Daoy (cell line): Measurements from ENCODE around the gene FGGY. TPM values are rescaled to one million over a fixed set of nuclear protein-coding genes. Genes with fewer than 3 reads are reported as not detected.
A peak's percentile ranks its signal among the peaks of the same experiment; 100 is the strongest.
"Not testable (repeated sequence)": the region's sequence is repeated elsewhere in the genome, so short reads cannot be mapped to it uniquely, and the experiment has no call there.

Source experiments
- DNase-seq: peaks from one replicate; pipeline ENCODE4 v3.0.0-alpha.2; 2015; ENCODE audit warnings: low read depth
- total RNA-seq: library from RNA; depleted of rRNA; stranded (reverse); fragments of >200 nt; shearing (Covaris generic); gene quantifications from 2 replicates; pipeline ENCODE4 v1.2.3, GENCODE V29; 2014

Gene FGGY
- total RNA-seq, 1 experiment from 2014 or later: 15.7 TPM

- no peak for DNase-seq
These were observed 212.5 kb downstream of the FGGY start for GRCh38 chr1:59509341-59509875.

DNA sequence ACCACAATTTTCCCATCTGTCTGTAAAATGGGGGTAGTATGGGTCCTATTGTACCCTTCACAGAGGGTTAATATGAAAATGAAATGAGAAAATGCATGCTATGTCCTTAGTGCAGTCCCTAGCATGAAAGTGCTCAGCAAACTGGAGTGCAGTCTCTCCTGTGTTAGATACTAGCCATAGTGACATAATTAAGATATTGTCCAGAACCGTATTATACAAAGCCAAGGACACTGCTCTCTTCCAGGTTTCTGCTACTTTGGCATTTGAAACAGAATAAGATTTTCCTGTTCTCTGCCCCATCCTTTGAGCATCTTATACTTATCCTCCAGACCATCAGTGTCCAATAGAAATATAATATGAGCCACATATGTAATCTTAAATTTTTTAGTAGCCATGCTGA lies 213.4 kb downstream of the FGGY start:
- DNase-seq: no peak

GRCh38 chr1:59511476-59512465 lies 214.9 kb downstream of the FGGY start:
- DNase-seq: no peak

DNA sequence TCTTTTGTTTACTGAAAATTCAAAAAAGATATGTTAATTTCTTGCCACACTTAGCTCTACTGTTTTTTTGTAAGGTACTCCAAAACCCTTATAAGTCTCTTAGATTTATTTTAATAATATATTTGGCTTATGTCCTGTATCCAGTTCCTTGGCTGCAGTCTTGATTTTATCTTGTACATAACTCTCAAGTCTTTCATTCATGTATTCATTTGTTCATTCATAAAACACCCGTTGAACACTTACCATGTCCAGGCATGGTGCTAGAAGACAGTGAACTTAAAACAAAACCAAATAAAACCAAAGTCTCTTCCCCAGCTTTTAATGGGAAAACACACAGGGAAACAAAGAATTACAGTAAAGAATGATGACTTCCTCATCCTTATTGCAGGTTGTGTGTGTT lies 215.8 kb downstream of the FGGY start:
- no peak for DNase-seq

DNA sequence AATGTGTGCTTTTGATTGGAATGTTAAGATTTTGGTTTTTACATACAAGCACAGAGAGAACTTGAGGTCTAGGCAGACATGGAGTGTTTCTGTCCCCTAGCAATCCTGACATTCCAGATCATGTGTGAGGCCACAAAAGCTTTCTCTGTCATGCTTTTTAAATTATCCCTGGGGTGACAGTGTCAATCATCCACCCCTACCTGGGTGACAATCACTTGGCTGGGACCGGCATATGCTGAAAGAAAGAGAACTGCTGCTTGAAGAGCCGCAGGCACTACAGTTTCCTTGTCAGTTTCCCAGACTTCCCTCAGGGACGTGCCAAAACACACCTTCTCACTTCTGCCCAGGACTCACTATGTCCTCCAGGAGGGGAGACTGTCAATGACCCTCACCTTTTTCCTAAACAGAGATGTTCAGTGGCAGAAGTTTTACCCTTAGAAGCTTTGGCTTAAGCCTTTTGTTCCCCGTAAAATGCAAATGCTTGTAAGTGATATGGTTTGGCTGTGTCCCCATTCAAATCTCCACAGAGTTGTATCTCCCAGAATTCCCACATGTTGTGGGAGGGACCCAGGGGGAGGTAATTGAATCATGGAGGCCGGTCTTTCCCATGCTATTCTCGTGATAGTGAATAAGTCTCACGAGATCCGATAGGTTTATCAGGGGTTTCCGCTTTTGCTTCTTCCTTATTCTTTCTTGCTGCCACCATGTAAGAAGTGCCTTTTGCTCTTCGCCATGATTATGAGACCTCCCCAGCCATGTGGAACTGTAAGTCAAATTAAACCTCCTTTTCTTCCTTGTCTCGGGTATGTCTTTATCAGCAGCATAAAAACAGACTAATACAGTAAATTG lies 217.4 kb downstream of the FGGY start:
- no peak for DNase-seq

DNA sequence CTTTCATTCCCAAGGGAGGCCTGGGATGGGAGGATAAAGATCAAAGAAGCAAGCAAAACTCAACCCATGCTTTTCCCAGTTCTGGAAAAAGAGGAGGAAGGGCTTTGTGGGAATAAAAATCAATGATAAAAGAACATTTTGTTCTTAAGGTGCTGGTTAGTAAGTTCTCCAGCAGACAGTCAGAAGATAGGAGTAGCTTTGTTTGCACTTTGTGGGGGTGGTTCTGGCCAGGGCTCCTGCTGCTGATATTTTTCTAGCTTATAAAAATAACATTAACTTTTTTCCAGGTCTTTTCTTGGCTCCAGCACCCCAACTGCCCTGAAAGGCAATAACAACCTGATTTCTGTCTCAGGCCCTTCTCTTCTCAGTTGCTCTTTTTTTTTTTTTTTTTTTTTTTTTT lies 220.0 kb downstream of the FGGY start:
- DNase-seq: no peak

DNA sequence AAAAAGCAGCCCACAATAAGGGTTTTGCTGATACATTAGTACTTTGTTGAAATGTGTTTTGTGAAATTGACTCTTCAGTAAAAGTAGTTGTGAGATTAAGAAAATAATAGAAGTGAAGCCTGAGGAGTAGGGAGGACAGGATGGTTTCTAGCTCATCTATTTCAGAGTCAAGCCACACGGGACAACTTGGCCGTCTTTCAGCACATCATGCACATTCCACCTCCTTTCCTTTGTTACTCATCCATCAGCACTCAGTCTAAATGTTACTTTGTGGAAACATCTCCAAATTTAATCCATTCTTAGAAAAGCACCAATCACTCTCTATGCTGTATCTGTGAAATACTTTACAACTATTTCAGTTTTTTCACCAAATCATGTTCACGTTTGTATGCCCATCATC lies 223.3 kb downstream of the FGGY start:
- peak; percentile 28 for DNase-seq

DNA sequence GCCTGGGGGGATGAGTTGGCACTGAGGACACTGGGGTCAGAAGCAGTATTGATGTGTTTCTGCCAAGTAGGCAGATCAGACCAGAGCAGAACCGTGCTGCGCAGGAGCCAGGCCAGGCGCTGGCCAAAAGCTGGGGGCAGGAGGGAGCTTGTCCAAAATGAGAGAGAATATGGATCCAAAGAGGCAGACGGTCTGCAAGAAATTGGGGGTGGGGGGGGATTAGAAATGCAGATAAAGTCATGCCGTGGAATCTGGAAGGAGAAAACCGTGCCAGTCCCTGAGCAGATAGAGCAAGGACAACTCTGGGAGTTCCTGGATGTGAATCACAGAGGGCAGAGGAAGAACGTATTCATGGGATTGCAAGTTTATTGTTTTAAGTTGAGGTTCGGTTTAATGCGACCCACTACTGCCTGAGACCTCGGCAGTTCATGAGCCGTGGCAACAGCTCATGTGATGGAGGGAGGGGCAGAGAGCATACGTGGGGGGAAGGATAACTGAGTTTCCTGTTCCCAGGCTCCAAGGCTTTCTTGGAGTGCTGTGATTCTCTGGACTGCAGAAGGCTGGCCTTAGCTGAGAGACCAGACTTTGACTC lies 224.0 kb downstream of the FGGY start:
- peak; percentile 84 for DNase-seq

GRCh38 chr1:59521456-59521855 lies 224.6 kb downstream of the FGGY start:
- DNase-seq: peak; percentile 18

DNA sequence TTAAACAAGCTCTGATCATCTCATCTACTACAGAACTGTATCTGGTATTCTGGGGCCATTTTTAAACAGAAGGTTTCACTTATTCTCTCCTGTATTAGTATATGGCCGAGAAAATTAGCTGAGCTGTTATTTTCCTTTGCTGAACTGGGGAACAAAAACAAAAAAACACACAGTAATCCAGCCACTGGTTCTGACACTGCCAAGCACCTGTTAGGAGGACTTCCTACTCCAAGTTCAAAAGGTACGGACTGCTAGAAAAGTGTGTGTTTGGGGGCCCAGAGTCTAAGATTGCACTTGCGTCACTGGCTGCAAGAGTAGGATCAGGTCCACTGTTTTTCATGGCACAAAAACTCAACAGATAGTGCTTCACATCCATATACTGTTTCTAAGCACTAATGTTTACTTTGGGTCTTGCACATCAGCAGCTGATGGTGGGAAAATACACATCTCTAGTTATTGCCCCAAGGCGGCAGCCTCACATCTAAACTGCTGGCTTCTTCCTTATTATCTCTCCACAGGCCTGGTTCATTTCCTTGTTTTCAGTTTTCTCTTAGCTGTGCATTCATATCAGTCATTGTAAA lies 226.1 kb downstream of the FGGY start:
- no peak for DNase-seq

DNA sequence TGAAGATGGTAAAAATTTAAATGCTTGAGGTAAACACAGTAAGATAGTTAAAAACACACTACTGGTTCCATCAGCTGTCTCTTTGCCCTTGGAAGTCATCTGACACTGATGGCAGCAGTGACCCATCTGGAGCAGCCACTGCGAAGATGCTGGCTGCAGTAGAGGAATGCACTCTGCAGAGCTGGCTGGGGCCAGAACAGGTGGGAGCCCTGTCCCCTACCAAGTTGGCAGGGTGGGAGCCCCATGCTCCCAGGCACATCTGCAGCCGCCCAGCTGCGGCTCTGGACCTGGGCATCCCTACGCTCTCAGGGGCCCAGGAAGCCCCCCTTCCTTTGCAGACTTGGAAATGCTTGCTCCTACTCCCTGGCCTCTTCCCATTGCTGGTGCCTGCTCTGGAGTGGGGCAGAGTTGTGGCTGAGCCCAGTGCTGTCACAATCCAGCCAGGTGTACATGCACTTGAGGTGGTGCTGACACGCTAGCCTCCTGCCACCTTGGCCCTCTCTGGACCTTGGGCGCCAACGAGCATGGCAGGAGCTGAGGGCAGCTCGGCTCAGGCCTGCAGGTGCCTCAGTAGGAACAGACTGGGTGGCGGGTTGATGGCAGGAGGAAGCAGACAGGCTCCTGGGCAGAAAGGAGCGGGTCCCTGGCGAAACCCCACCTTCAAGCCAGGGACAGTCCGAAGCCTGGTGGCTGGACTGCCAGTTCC lies 227.0 kb downstream of the FGGY start:
- no peak for DNase-seq

GRCh38 chr1:59526240-59526639 lies 229.3 kb downstream of the FGGY start:
- DNase-seq: no peak

- no peak for DNase-seq
These were observed 231.6 kb downstream of the FGGY start for GRCh38 chr1:59528471-59528870.

- DNase-seq: no peak
These were observed 232.0 kb downstream of the FGGY start for GRCh38 chr1:59528900-59529299.

GRCh38 chr1:59530119-59530518 lies 233.2 kb downstream of the FGGY start:
- no peak for DNase-seq

DNA sequence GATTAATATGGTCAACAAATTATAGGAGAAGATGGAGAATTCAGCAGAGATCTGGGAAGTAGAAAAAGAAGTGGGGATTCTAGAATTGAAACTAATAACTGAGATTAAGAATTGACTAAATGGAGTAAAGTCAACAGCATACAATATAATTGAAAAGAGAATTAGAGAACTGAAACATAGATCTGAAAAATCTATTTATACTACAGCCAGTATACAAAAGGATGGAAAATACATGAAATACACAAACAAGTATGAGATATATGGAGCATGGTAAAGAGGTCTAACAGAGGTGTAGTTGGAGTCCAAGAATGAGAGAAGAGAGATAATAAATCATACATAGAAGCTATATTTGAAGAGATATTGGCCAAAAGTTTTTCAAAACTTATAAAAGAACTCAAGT lies 235.2 kb downstream of the FGGY start:
- no peak for DNase-seq

GRCh38 chr1:59538476-59538875 lies 241.6 kb downstream of the FGGY start:
- not testable (repeated sequence) for DNase-seq

GRCh38 chr1:59539961-59540681 lies 243.2 kb downstream of the FGGY start:
- no peak for DNase-seq

DNA sequence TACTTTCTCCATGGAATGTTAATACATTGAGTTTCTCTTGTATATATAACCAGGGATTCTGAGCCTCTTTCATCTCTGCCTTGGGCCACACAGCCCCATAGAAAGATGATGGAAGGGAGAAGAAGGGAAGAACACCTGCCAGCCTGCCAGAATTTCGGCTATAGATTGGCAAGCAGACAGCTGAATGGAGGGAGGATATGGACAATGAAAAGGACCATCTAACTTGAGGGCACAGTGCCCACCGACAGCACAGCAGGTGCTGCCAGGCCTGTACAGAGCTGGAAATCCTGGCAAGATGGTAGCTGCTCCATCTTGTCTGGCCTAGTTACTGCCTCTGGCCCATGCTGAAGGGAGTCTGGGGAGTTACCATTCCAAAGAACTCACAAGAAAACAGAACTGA lies 244.3 kb downstream of the FGGY start:
- DNase-seq: no peak

GRCh38 chr1:59541891-59542290 lies 245.0 kb downstream of the FGGY start:
- DNase-seq: no peak
